ENCODE results near the gene USP10.

The USP10 gene

GRCh38 chr16:84810518-84811273 is 110.9 kb downstream of the USP10 start:
- peak; percentile 85 for DNase-seq

- DNase-seq, result no peak
These were observed 111.7 kb downstream of the USP10 start for GRCh38 chr16:84811529-84811928.

- no peak for DNase-seq
These were observed 113.5 kb downstream of the USP10 start for GRCh38 chr16:84813141-84813934.

GRCh38 chr16:84815462-84815861 is 115.7 kb downstream of the USP10 start:
- no peak for DNase-seq

GRCh38 chr16:84816023-84816422 is 116.2 kb downstream of the USP10 start:
- DNase-seq, result no peak

GRCh38 chr16:84816485-84816884 is 116.7 kb downstream of the USP10 start:
- no peak for DNase-seq

GRCh38 chr16:84817206-84817605 is 117.4 kb downstream of the USP10 start:
- no peak for DNase-seq

- DNase-seq, result no peak
These were observed 117.8 kb downstream of the USP10 start for GRCh38 chr16:84817613-84818012.

- DNase-seq, result no peak
These were observed 118.3 kb downstream of the USP10 start for GRCh38 chr16:84818133-84818532.

GRCh38 chr16:84818989-84819643 is 119.3 kb downstream of the USP10 start:
- DNase-seq, result no peak

GRCh38 chr16:84819644-84820304 is 120.0 kb downstream of the USP10 start, which contains the start of gene CRISPLD2:
TSS of gene CRISPLD2 (plus strand) at chr16:84819985. CDS start at chr16:84838496, 18,511 bp downstream.
- peak; percentile 89 for DNase-seq

- no peak for DNase-seq
These were observed 120.5 kb downstream of the USP10 start for GRCh38 chr16:84820305-84820684.

GRCh38 chr16:84820771-84821170 is 121.0 kb downstream of the USP10 start:
- DNase-seq, result no peak

GRCh38 chr16:84821179-84821578 is 121.4 kb downstream of the USP10 start:
- no peak for DNase-seq

GRCh38 chr16:84821728-84822689 is 122.2 kb downstream of the USP10 start:
- peak; percentile 73 for DNase-seq

- no peak for DNase-seq
These were observed 123.2 kb downstream of the USP10 start for GRCh38 chr16:84822990-84823389.

GRCh38 chr16:84823484-84823883 is 123.7 kb downstream of the USP10 start:
- peak; percentile 16 for DNase-seq

- DNase-seq, result no peak
These were observed 124.1 kb downstream of the USP10 start for GRCh38 chr16:84823926-84824325.

GRCh38 chr16:84825896-84826557 is 126.2 kb downstream of the USP10 start:
- no peak for DNase-seq

GRCh38 chr16:84826558-84826941 is 126.8 kb downstream of the USP10 start:
- no peak for DNase-seq

GRCh38 chr16:84827131-84827574 is 127.4 kb downstream of the USP10 start:
- peak; percentile 35 for DNase-seq

Data from inflammatory macrophage treated with lipopolysaccharide for 4 hours (primary cell).